Measurements from ENCODE around the gene BOC. TPM values are rescaled to one million over a fixed set of nuclear protein-coding genes. Genes with fewer than 3 reads are reported as not detected.

Gene BOC
- total RNA-seq, 2 experiments from 2014 or later: 0.42 TPM; not detected in 1

DNA sequence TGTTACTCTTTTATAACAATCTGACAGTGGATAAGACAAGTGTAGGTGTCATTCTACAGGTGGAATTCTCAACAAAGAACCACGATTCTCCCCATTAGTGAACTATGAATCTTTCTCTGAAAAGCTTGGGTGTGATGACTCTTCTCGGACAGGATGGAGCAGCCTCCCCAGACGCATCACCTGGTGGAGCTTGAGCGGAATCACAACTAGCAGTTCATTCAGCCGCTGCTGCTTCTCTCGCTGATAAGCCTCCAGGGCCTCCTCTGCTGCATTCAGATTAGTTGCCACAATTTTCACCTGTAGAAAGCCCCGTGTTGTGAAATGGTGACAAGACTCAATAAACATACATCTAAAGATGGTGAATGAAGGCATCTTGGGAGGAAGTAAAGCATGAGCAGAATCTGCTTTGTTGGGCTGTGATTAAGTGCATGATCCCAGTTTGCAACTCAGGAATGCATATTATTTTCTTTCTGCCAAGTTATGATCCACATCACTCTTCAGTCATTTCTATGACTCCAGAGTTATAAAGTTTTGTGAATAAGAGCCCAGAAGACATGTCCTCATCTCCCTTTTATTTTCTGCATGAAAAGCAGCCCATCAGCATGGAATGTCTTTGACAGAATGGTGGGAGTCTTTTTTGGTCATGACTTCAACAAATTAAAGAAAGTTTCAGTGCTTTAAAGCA is 93.6 kb downstream of the BOC start:
- CTCF ChIA-PET: interaction anchor here (1.4 kb wide), 1 partner anchor 12 kb away, joined by 3 read pairs; no protein-coding TSS in a partner anchor
- POLR2A ChIA-PET: no interaction called here

- POLR2A ChIA-PET: no interaction called here
- CTCF ChIA-PET: no interaction called here
These were observed 99.6 kb downstream of the BOC start for GRCh38 chr3:113310960-113311359.

DNA sequence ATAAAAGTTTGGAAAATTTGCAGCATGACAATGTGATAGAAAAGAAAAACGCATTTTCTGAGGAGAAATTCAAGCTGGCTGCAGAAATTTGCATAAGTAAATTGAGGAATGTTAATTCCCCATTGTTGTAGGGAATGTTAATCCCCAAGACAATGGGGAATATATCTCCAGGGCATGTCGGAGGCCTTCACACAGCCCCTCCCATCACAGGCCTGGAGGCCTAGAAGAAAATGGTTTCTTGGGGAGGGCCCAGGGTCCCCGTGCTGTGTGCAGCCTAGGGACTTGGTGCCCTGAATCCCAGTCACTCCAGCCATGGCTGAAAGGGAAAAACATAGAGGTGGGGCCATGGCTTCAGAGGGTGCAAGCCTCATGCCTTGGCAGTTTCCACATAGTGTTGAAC is 101.1 kb downstream of the BOC start:
- CTCF ChIA-PET: interaction anchor here (0.6 to 0.7 kb wide), 2 partner anchors 199 to 601 kb away, joined by 3 to 4 read pairs; no protein-coding TSS in a partner anchor
- POLR2A ChIA-PET: no interaction called here

DNA sequence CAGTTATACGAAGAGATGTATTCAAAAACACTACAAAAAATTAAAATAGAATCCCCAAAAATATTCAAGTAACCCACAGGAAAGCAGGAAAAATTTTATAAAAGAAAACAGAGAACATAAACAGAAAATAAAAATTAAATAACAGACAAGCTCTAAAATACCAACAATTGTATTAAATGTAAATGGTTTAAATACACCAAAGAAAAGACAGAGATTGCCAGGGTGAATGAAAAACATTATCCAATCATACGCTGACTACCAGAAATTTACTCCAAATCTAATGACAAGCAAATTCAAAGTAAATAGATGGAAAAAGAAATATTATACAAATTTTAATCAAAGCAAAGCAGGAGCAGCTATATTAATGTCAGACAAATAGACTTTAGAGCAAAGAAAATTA is 103.6 kb downstream of the BOC start:
- CTCF ChIA-PET: no interaction called here
- POLR2A ChIA-PET: no interaction called here

- POLR2A ChIA-PET: no interaction called here
- CTCF ChIA-PET: no interaction called here
These were observed 118.4 kb downstream of the BOC start for GRCh38 chr3:113329757-113330156.

- CTCF ChIA-PET: no interaction called here
- POLR2A ChIA-PET: no interaction called here
These were observed 119.4 kb downstream of the BOC start for GRCh38 chr3:113330742-113331141.

GRCh38 chr3:113331187-113331586 is 119.8 kb downstream of the BOC start:
- ChIA-PET POLR2A (no interaction called here), CTCF (no interaction called here)

Other genes with a start within 250 kb of the BOC start
- 1 to 10 TPM; 2.2 to 2.6 TPM for gene CD200R1, start 236.5 kb upstream of the BOC start, total RNA-seq
- 10 to 100 TPM; 26.3 to 27.3 TPM for gene GTPBP8, start 220.6 kb upstream of the BOC start, total RNA-seq
- 1 to 10 TPM; 3.9 to 4.1 TPM for gene CFAP44, start 229.9 kb downstream of the BOC start, total RNA-seq